ENCODE results near the gene TMEM235.

Gene TMEM235

DNA sequence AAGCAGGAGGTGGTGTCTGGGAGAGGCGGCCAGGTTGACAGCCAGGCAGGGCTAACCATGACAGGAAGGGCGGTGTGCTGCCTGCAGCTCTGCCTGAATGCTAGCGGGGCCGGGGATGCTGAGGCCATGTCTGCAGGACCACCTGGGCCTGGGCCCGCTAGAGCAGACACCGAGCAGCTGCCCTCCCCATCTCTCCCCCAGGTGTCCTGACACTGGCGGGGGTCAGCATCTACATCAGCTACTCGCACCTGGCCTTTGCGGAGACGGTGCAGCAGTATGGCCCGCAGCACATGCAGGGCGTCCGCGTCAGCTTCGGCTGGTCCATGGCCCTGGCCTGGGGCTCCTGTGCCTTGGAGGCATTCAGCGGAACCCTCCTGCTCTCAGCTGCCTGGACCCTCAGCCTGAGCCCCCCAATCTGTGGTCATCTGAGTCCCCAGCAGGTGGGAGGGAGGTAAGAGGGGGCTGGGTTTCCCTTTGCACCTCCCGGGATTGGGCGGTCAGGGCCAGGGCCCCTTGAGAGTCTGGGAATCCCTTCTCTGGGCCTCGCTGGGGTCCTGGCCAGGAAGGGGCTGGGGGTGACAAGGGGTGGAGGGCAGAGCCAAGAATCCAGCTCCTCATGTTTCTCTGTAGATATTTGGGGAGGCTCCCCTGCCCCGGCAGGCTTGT lies 7.5 kb downstream of the TMEM235 start:
- H3K27me3 ChIP-seq (ENCODE audit: control insufficient read depth, insufficient read depth, low read length, poor library complexity, severe bottlenecking), result no peaks in the 10 kb centered on the region
- H3K36me3 ChIP-seq (ENCODE audit: control insufficient read depth, insufficient read depth, low read length), result no peaks in the 10 kb centered on the region
- no peaks in the 10 kb centered on the region for H3K4me1 ChIP-seq (ENCODE audit: control insufficient read depth, insufficient read depth, low read length)
- no peak overlapping the region for H3K4me3 ChIP-seq (ENCODE audit: insufficient read depth, low read depth, low read length)
- H3K27ac ChIP-seq (ENCODE audit: insufficient read depth, low read depth, low read length, poor library complexity, severe bottlenecking), result no peak overlapping the region
- 88 to 89% methylated on average over 20 of the region's 20 CpGs for WGBS, 2 experiments
- H3K9me3 ChIP-seq (ENCODE audit: control insufficient read depth, low read length), result no peaks in the 10 kb centered on the region

DNA sequence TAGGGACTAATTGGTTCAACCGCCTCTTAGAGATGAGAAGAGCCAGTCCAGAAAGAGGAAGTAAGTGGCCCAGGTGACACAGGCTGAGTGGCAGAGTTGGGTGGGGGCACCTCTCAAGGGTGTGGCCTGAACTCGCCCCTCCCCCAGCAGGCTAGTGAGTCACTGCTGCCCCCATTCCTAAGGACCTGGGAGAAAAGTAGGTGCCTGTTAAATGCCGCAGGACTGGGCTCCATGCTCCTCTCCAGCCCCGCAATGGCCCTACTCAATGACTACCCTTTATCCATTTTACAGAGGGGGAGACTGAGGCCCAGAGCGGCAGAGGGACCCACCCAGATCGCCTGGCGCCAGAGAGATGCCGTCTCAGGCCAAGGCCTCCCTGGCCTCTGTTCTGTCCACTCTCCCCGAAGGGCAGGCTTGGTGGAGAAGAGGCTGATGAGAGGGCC lies 8.1 kb downstream of the TMEM235 start:
- Histone ChIP-seq H3K4me1 (ENCODE audit: control insufficient read depth, insufficient read depth, low read length) (no peaks in the 10 kb centered on the region), H3K27ac (ENCODE audit: insufficient read depth, low read depth, low read length, poor library complexity, severe bottlenecking) (no peak overlapping the region), H3K27me3 (ENCODE audit: control insufficient read depth, insufficient read depth, low read length, poor library complexity, severe bottlenecking) (no peaks in the 10 kb centered on the region), H3K4me3 (ENCODE audit: insufficient read depth, low read depth, low read length) (no peak overlapping the region), H3K9me3 (ENCODE audit: control insufficient read depth, low read length) (no peaks in the 10 kb centered on the region), H3K36me3 (ENCODE audit: control insufficient read depth, insufficient read depth, low read length) (no peaks in the 10 kb centered on the region)
- WGBS, 2 experiments, result 91% methylated on average over 9 of the region's 9 CpGs

DNA sequence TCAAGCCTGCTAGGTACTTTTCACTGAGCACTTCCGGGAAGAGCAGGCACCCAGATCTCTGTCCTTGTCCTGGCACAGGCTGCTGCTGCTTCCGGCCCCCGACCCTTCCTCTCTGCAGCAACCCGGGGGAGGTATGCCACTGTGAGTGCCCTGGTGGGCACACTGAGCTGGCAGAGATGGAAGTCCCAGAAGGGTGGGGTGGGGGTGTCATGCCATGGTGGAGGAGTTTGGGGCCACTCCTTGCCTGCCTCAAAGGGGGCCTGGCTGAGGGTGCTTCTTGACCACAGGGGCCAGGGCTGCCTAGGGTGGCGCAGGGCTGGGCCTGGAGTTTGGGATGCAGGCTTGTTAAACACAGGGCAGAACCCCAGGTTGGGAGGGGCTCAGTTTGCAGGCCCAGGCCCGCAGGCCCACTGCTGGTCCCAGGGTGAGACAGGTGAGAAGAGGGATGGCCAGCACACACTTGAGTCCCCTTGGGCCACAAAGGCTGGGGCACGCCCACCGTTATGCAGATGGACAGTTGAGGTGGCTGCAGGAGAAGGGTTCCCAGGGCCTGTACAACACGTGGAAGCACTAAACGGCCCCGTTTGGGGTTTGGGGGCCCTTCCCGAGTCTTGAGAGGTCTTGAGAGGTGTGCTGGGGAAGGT lies 8.7 kb downstream of the TMEM235 start:
- Histone ChIP-seq H3K27me3 (ENCODE audit: control insufficient read depth, insufficient read depth, low read length, poor library complexity, severe bottlenecking) (no peaks in the 10 kb centered on the region), H3K4me3 (ENCODE audit: insufficient read depth, low read depth, low read length) (no peak overlapping the region), H3K27ac (ENCODE audit: insufficient read depth, low read depth, low read length, poor library complexity, severe bottlenecking) (no peak overlapping the region), H3K9me3 (ENCODE audit: control insufficient read depth, low read length) (no peaks in the 10 kb centered on the region), H3K36me3 (ENCODE audit: control insufficient read depth, insufficient read depth, low read length) (no peaks in the 10 kb centered on the region), H3K4me1 (ENCODE audit: control insufficient read depth, insufficient read depth, low read length) (no peaks in the 10 kb centered on the region)
- WGBS, 2 experiments, result 86 to 88% methylated on average over 12 of the region's 12 CpGs

DNA sequence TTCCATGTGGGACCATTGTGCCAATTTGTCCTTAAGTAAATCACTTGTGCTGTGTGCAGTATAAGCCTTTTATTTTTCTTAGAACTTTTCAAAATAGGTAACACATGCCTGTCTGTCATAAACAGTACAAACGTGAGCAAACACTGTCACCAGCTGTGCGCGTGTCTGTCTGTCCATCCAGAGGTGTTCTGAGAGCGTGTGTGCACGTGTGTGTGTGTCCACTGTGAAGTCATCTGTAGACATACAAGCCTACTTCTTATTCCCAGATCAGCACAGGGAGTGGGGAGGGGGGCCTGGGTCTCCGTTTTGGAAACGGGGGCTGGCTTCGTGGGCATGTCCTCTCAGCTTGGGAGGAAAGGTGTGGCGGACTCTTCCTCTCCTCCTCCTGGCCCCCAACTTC lies 9.4 kb downstream of the TMEM235 start:
- Histone ChIP-seq H3K36me3 (ENCODE audit: control insufficient read depth, insufficient read depth, low read length) (no peaks in the 10 kb centered on the region), H3K4me3 (ENCODE audit: insufficient read depth, low read depth, low read length) (no peak overlapping the region), H3K9me3 (ENCODE audit: control insufficient read depth, low read length) (no peaks in the 10 kb centered on the region), H3K27ac (ENCODE audit: insufficient read depth, low read depth, low read length, poor library complexity, severe bottlenecking) (no peak overlapping the region), H3K27me3 (ENCODE audit: control insufficient read depth, insufficient read depth, low read length, poor library complexity, severe bottlenecking) (no peaks in the 10 kb centered on the region), H3K4me1 (ENCODE audit: control insufficient read depth, insufficient read depth, low read length) (no peaks in the 10 kb centered on the region)
- 94 to 96% methylated on average over 9 of the region's 9 CpGs for WGBS, 2 experiments

DNA sequence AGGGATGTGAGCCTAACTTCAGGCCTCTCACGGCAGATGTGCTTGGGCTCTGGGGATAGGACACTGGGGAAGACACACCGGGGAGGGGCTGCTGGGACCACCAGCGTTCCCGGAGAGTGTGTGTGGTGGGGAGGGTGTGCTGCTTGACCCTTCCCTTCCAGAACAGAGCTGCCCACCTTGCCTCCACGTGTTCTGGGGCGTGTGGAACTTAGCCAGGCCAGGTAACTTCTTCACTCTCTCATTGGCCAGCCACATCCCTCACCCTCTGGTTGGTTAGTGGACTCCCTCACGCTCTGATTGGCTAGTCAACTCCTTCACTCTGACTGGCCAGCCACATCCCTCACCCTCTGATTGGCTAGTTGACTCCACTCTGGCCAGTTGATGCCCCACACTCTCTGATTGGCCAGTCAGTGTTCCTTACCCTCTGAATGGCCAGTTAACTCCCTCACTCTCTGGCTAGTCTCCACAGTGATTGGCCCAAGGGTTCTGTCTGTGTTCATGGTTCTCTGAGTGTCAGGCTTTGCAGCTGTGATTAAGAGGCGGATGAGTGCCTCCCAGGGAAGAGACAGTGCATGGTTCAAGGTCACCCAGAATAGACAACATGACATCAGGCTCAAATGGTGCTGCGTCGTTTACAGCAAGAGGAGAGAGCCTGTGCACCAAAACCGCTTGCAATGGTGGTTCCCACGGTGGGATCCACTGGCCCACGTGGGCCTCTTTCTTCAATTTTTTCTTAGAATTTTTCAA lies 10.0 kb downstream of the TMEM235 start:
- no peaks in the 10 kb centered on the region for H3K9me3 ChIP-seq (ENCODE audit: control insufficient read depth, low read length)
- no peaks in the 10 kb centered on the region for H3K27me3 ChIP-seq (ENCODE audit: control insufficient read depth, insufficient read depth, low read length, poor library complexity, severe bottlenecking)
- H3K4me1 ChIP-seq (ENCODE audit: control insufficient read depth, insufficient read depth, low read length), result no peaks in the 10 kb centered on the region
- no peak overlapping the region for H3K4me3 ChIP-seq (ENCODE audit: insufficient read depth, low read depth, low read length)
- H3K27ac ChIP-seq (ENCODE audit: insufficient read depth, low read depth, low read length, poor library complexity, severe bottlenecking), result no peak overlapping the region
- no peaks in the 10 kb centered on the region for H3K36me3 ChIP-seq (ENCODE audit: control insufficient read depth, insufficient read depth, low read length)
- 90 to 91% methylated on average over 12 to 13 of the region's 13 CpGs for WGBS, 2 experiments

DNA sequence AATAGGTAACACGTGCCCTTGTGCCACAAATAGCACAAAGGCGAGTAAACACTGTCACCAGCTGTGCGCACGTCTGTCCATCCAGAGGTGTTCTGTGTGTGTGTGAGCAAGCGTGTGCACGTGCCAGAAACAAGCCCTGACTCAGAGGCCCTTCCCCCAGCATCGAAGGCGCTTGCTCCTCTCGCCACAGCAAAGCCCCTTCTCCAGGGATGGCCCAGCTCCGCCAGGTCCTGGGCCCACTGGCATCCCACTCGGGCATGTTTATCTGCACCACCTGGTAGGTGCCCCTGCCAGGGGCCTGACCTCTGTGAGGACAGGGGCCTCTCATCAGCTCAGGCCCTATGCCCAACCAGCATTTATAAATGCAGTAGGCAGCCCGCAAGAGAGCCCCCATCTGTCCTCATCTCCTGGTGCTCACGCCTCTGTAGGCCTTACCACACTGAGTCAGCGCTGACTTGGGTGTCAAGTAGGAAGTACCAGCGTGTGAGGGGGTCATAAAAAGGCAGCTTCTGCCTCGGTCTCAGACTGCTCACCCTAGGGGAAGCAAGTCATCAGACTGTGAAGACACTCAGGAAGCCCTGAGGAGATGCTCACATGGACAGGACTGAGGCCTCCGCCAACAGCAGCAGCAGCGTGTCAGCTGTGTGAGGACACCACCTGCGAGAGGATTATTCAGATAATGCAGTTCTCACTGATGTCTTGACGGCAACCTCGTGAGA lies 10.8 kb downstream of the TMEM235 start:
- Histone ChIP-seq H3K27ac (ENCODE audit: insufficient read depth, low read depth, low read length, poor library complexity, severe bottlenecking) (no peak overlapping the region), H3K4me3 (ENCODE audit: insufficient read depth, low read depth, low read length) (no peak overlapping the region), H3K9me3 (ENCODE audit: control insufficient read depth, low read length) (no peaks in the 10 kb centered on the region), H3K36me3 (ENCODE audit: control insufficient read depth, insufficient read depth, low read length) (no peaks in the 10 kb centered on the region), H3K4me1 (ENCODE audit: control insufficient read depth, insufficient read depth, low read length) (no peaks in the 10 kb centered on the region), H3K27me3 (ENCODE audit: control insufficient read depth, insufficient read depth, low read length, poor library complexity, severe bottlenecking) (no peaks in the 10 kb centered on the region)
- WGBS, 2 experiments, result 93 to 95% methylated on average over 21 of the region's 21 CpGs

DNA sequence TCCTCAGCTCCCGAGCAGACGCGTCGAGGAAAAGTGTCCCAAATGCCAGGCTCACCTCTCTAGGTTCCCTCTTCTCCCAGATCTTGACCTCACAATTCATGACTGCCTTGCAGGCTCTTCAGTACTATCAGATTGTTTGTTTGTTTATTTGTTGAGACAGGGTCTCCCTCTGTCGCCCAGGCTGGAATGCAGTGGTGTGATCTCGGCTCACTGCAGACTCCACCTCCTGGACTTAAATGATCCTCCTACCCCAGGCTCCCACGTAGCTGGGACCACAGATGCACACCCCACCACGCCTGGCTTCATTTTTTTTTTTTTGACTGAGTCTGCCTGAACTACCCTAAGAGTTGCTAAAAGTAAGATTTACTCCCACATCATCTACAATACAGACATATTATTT lies 15.9 kb downstream of the TMEM235 start:
- Histone ChIP-seq H3K4me1 (ENCODE audit: control insufficient read depth, insufficient read depth, low read length) (peaks cover 9% of the 10 kb centered on the region), H3K36me3 (ENCODE audit: control insufficient read depth, insufficient read depth, low read length) (no peaks in the 10 kb centered on the region), H3K4me3 (ENCODE audit: insufficient read depth, low read depth, low read length) (no peak overlapping the region), H3K27me3 (ENCODE audit: control insufficient read depth, insufficient read depth, low read length, poor library complexity, severe bottlenecking) (no peaks in the 10 kb centered on the region), H3K27ac (ENCODE audit: insufficient read depth, low read depth, low read length, poor library complexity, severe bottlenecking) (no peak overlapping the region), H3K9me3 (ENCODE audit: control insufficient read depth, low read length) (no peaks in the 10 kb centered on the region)
- WGBS, 2 experiments, result 80 to 83% methylated on average over 8 of the region's 8 CpGs

DNA sequence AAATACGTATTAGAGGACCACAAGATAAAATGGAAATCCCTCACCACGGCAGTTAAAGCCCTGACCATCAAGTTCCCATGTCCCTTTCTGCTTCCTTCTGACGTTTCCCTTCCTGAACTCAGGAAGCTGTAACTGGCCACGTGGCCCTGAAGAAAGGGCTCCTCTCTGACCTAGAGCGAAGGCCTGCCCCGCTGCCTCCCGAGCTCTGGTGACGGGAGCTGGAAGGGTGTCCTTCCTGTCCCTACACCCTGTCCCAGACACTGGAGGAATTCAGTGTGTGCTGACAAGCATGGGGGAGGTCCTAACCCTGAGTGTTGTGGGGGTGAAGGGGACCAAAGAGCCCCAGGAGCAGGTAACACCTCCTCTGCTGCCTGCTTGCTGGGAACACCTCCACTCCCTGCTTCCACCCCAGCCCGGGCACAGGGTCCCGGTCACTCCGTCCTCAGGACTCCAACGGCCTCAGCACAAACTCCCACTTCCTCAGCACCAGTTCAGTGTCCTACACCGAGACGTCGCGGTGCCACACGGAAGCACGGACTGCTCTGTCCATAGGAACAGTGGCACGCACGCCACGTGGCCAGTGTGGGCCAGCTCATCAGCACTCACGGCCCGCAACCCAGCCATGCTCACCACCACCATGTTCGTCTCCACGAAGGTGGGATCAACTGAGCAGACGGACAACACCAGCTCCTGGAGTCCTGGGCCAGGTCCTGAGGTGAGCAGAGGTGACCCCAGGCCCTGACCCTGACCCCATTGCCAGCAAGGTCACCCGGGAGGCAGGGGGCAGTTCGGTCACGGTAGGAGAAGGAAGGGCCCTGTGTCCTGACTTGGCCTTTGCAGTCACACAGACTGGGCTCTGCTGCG lies 16.9 kb downstream of the TMEM235 start:
- Histone ChIP-seq H3K4me1 (ENCODE audit: control insufficient read depth, insufficient read depth, low read length) (peaks cover 9% of the 10 kb centered on the region), H3K27me3 (ENCODE audit: control insufficient read depth, insufficient read depth, low read length, poor library complexity, severe bottlenecking) (no peaks in the 10 kb centered on the region), H3K27ac (ENCODE audit: insufficient read depth, low read depth, low read length, poor library complexity, severe bottlenecking) (no peak overlapping the region), H3K9me3 (ENCODE audit: control insufficient read depth, low read length) (no peaks in the 10 kb centered on the region), H3K4me3 (ENCODE audit: insufficient read depth, low read depth, low read length) (no peak overlapping the region), H3K36me3 (ENCODE audit: control insufficient read depth, insufficient read depth, low read length) (no peaks in the 10 kb centered on the region)
- WGBS, 2 experiments, result 92 to 95% methylated on average over 30 of the region's 30 CpGs

DNA sequence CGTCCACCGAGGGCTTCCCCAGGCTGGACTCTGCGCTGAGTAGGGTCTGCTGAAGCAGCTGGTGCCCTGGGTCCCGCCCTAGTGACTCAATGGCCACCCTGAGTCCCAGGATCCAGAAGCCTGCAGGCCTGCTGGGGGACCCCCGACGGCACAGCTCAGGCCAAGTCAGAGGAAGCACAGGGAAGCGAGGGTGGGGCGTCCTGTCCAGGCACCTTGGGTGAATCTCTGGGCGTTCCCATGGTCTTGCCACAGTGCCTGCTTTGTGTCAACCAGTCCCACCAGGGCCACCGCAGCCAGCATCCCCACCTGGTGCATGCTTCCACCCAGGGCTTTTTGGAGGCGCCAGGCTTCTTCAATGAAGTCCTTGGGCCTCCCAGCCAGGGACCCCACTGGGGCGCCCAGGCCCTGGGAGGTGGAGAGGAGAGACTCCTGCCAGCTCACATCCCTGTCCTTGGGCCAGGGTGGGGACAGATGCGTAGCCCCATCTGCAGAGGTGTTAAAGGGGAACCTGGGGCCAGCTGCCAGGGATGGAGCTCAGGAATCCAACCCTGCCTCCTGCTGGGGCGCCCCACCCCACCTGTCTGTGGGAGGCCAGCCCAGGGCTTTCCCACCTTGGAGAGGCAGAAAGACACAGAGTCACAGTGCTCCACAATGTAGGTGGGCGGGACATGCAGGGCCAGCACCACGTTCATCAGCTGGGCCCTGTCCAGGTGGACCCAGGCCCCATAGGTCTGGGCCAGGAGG lies 17.8 kb downstream of the TMEM235 start:
- H3K9me3 ChIP-seq (ENCODE audit: control insufficient read depth, low read length), result no peaks in the 10 kb centered on the region
- H3K36me3 ChIP-seq (ENCODE audit: control insufficient read depth, insufficient read depth, low read length), result no peaks in the 10 kb centered on the region
- H3K27me3 ChIP-seq (ENCODE audit: control insufficient read depth, insufficient read depth, low read length, poor library complexity, severe bottlenecking), result no peaks in the 10 kb centered on the region
- H3K4me3 ChIP-seq (ENCODE audit: insufficient read depth, low read depth, low read length), result no peak overlapping the region
- H3K4me1 ChIP-seq (ENCODE audit: control insufficient read depth, insufficient read depth, low read length), result peaks cover 9% of the 10 kb centered on the region
- no peak overlapping the region for H3K27ac ChIP-seq (ENCODE audit: insufficient read depth, low read depth, low read length, poor library complexity, severe bottlenecking)
- 91 to 93% methylated on average over 16 of the region's 16 CpGs for WGBS, 2 experiments

Data from ectodermal cell (in vitro differentiated cells).